Subcutaneous adipose tissue (tissue), 4 donors: ENCODE data around the gene BMF. TPM values are rescaled to one million over a fixed set of nuclear protein-coding genes. Genes with fewer than 3 reads are reported as not detected.

Experiments used
- total RNA-seq, 4 donors: library from RNA; depleted of rRNA; stranded (reverse); fragments of >200 nt; gene quantifications; one replicate each; pipeline ENCODE4 v1.1.0, GENCODE V29; 2016
- TF ChIP-seq, protein P1 (sequence below): fragments of 450-650 bp; IDR thresholded peaks from one replicate; pipeline ENCODE4 v1.5.1; 2016; ENCODE audit warnings: low read depth, mild to moderate bottlenecking, control low read depth, antibody characterized with exemption, moderate library complexity

Gene BMF
- total RNA-seq, 4 donors from 2014 or later = 4.9 to 12.9 (median 6.6) TPM

DNA sequence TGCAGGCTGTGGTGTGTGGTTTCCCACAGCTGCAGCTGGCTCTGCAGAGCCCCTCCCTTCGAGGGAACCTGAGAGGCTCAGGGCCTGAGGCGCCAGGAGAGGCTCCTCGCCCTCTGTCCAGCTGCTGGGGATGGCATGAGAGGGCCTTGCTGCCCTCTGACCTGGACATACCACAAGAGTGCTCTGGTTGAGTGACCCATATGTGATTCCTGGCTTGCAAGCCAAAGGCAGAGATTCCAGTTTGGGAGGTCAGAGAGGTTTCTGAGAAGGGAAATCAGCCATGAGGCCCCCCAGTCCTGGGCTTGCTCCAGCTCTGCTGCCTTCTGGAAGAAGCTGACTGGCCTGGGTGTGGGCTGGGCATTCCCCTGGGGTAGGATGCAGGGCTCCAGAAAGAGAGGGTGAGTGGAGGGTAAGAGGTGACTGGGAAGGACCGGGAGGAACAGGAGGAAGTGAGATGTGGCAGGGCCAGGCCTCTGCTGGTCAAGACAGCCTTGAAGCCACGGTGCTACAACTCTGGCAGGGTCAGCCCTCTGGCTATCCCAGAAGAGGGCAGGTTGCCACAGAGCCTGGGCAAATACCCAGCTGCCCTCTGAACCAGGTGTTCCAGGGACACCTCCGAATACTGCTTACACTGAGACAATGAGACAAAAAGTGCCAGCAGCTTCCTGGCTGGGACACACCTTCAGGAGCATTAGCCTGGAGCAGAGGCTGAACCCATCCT, 53.7 kb downstream of the BMF start:
- TF ChIP-seq, protein P1, sequence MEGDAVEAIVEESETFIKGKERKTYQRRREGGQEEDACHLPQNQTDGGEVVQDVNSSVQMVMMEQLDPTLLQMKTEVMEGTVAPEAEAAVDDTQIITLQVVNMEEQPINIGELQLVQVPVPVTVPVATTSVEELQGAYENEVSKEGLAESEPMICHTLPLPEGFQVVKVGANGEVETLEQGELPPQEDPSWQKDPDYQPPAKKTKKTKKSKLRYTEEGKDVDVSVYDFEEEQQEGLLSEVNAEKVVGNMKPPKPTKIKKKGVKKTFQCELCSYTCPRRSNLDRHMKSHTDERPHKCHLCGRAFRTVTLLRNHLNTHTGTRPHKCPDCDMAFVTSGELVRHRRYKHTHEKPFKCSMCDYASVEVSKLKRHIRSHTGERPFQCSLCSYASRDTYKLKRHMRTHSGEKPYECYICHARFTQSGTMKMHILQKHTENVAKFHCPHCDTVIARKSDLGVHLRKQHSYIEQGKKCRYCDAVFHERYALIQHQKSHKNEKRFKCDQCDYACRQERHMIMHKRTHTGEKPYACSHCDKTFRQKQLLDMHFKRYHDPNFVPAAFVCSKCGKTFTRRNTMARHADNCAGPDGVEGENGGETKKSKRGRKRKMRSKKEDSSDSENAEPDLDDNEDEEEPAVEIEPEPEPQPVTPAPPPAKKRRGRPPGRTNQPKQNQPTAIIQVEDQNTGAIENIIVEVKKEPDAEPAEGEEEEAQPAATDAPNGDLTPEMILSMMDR = no peak

DNA sequence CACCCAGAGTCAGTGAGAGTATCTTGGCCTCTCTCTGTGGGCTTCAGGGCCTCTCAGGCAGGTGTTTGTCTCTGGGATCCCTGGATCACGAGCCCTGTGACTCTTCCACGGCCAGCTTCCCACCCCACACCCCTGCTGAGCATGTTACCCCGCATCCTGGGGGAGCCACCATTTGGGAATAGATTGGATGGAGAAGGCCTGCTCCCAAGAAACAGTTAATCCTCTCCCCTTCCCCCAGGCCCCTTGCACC, 54.1 kb downstream of the BMF start:
- TF ChIP-seq, protein P1 = no peak

DNA sequence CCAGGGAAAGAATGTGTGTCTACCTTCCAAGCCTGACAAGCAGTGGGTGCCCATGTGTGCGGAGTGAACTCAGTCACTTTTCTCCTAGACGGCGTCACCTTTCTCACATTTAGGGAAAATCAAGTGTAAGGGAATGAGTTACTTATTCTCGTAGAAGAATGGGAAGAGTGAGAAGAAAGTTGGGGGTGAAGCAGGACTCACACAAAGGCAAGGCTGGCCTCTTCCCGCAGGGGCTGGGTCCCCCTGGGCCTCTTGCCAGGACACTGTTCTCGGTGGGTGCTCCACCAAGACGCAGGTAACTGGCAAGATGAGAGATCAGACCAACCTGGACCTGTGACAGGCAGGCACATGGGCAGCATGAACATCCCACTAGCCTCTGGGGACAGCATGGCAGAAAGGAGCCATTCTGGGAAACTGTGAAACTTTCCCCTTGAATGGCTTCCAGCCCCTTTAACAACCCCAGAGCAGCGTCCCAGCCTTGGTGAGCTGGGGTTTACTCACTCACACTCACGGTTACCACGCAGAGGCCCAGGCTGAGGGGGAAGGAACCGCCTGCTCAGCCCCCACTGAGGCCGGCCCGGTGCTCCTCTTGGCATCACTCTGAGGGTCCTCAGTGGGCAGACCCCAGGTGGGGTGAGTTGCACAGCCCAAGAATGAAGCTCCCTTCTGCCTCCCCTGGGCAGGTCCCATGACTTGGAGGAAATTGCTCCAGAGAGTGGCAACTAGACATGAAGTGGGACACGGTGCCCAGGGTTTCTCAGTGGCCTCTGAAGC, 54.7 kb downstream of the BMF start:
- TF ChIP-seq, protein P1 = no peak

DNA sequence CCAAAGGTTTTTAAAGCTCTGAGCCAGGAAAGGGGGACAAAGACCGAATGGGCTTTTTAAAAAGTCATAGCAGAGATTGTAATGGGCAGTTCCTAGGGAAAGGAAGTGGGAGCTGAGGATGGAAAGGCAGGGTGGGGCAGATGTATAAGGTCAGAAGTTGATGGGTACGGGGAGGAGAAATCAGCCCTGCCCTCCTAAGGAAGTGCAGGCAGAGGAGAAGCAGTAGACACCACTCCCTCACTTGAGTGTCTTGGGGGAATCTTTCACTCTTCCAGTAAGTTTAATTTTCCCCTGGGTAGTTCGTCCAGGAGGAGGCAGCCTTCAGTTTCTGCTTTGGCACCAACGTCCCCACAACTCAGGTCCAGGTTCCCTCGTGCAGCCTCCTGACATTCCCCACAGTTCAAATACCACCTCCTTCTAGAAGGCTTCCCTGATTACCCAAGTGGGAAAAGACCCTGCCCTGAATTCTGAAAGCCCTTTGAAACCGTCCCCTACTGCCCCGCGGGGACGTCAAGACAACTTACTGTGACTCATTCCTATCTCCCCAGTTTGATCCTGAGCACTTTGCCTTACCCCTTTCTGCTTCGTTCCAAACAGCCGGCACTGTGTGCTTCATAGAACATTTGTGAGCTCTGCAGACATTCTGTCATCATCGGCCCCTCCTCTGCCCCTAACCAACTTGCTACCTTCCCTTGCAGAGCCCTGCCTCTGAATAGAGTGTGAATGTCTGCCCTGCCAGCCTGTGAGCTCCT, 55.4 kb downstream of the BMF start:
- TF ChIP-seq, protein P1 = no peak

DNA sequence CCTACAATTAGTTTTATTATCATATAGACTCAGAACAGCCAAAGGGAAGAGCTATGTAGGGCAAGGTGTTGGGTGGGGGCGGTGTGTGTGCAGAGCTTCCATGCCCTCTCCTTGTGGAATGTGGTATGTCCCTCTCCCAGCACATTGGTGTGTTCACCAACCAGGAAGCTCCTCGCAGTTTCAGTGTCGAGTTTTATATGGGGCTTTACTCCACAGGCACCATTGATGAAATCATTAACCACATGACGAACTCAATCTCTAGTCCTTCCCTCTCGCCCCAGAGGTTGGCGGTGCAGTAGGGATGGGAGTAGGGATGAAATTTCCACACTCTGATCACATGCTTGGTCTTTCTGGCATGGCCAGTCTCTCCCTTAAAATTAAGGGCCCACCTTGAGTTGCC, 56.1 kb downstream of the BMF start:
- TF ChIP-seq, protein P1 = no peak

DNA sequence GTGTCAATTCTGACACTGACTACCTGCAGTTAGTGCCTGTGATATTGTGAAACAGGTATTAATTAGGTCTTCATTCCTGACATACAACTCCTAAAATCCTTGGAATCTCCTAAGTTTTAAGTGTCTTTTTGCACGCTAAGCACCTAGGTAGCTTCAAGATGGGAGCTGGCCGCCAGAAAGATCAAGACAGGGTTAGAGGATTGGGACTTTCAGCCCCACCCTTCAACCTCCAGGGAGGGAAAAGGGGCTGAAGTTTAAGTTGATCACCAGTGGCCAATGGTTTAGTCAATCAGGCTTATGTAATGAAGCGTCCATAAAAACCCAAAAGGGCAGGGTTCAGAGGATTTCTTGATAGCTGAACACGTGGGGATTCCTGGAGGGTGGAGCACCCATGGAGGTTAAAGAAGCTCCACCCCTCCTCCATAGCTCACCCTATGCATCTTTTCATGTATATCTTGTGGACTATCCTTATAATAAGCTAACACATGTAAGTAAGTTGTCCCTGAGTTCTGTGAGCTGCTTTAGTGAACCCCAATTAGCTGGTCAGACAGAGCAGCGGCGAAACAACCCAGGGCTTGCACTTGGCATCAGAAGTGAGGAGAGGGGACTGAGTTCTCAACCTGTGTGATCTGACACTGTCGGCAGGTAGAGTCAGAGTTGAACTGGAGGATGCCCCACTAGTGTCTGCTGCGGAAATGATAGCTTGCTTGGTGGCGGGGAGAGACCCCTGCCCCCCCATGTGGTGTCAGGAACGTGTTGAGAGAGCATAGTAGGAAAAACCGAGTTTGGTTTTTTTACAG, 56.9 kb downstream of the BMF start:
- TF ChIP-seq, protein P1 = no peak
